HCT116 (cell line): ENCODE results near the gene TACC2.

ENCODE experiments used
- CEBPB ChIP-seq: IDR thresholded peaks from 2 replicates; pipeline ENCODE4 v1.6.1; 2012; ENCODE audit warnings: low read depth
- CTCF ChIP-seq, 3 experiments: fragments of 200-600 bp in 1 of 3; sonication (generic) in 1 of 3; IDR thresholded peaks in 2 of 3; conservative IDR thresholded peaks in 1 of 3; 2 replicates each; pipeline ENCODE4 v1.5.1; 2012 to 2017; ENCODE audit warnings: low read depth in 2 of 3, low read length in 2 of 3, antibody characterized with exemption in 1 of 3, borderline replicate concordance in 1 of 3, control low read depth in 1 of 3, mild to moderate bottlenecking in 1 of 3, mixed read lengths in 1 of 3, mixed run types in 1 of 3, moderate library complexity in 1 of 3; ENCODE audit not compliant: insufficient read depth in 1 of 3
- EZH2 ChIP-seq: fragments of 200-600 bp; sonication (generic); IDR thresholded peaks from 2 replicates; pipeline ENCODE4 v1.6.1; 2017; ENCODE audit warnings: antibody characterized with exemption, mixed run types
- EZH2phosphoT487 ChIP-seq: fragments of 200-600 bp; IDR thresholded peaks from 2 replicates; pipeline ENCODE4 v1.6.1; 2018; ENCODE audit warnings: antibody characterized with exemption, borderline replicate concordance
- FOSL1 ChIP-seq: IDR thresholded peaks from 2 replicates; pipeline ENCODE4 v1.6.1; 2012; ENCODE audit warnings: low read depth
- MAX ChIP-seq: IDR thresholded peaks from 2 replicates; pipeline ENCODE4 v1.6.1; 2012
- POLR2A ChIP-seq: IDR thresholded peaks from 2 replicates; pipeline ENCODE4 v1.7.0; 2011; ENCODE audit warnings: borderline replicate concordance; ENCODE audit not compliant: insufficient read depth, insufficient read length; ENCODE audit errors: extremely low read depth
- POLR2AphosphoS5 ChIP-seq: IDR thresholded peaks from 2 replicates; pipeline ENCODE4 v1.6.1; 2011; ENCODE audit warnings: mild to moderate bottlenecking, low read depth, low read length, moderate library complexity
- REST ChIP-seq: IDR thresholded peaks from 2 replicates; pipeline ENCODE4 v1.6.1; 2012; ENCODE audit warnings: low read depth
- SIN3A ChIP-seq: IDR thresholded peaks from 2 replicates; pipeline ENCODE4 v1.6.1; 2012; ENCODE audit warnings: low read depth
- TCF7L2 ChIP-seq: IDR thresholded peaks from 2 replicates; pipeline ENCODE4 v1.7.0; 2011; ENCODE audit warnings: borderline replicate concordance, inconsistent platforms; ENCODE audit not compliant: insufficient read depth, insufficient read length; ENCODE audit errors: extremely low read depth
- YY1 ChIP-seq: IDR thresholded peaks from 2 replicates; pipeline ENCODE4 v1.6.1; 2011; ENCODE audit warnings: low read length, low read depth, moderate library complexity, mild to moderate bottlenecking; ENCODE audit not compliant: insufficient replicate concordance; ENCODE audit errors: extremely low read depth

- TF ChIP-seq SIN3A = no peak
- no peak for TF ChIP-seq EZH2phosphoT487
- TF ChIP-seq CTCF (IDR thresholded peaks at IDR 0.05 in 2 of 3, conservative IDR thresholded peaks at IDR 0.05 in 1 of 3; ENCODE audit: borderline replicate concordance in 1 of 3, insufficient read depth in 1 of 3, low read depth in 2 of 3, low read length in 2 of 3) = no peak
- no peak for TF ChIP-seq YY1
- TF ChIP-seq REST = no peak
- no peak for TF ChIP-seq FOSL1
- TF ChIP-seq POLR2AphosphoS5 = no peak
- no peak for TF ChIP-seq MAX
- TF ChIP-seq CEBPB = no peak
- no peak for TF ChIP-seq POLR2A
- no peak for TF ChIP-seq EZH2
- no peak for TF ChIP-seq TCF7L2
Observed at GRCh38 chr10:122261584-122261983, 272.6 kb downstream of the TACC2 start.
